ENCODE measurements around the gene HLA-G.
"Not testable (repeated sequence)": the region's sequence is repeated elsewhere in the genome, so short reads cannot be mapped to it uniquely, and the experiment has no call there.

HLA-G gene

GRCh38 chr6:29827579-29828470 lies at the start of gene HLA-G:
Gene HLA-G (plus strand): TSS chr6:29827825. CDS start chr6:29827845, 20 bp downstream.
- no peak for DNase-seq

- DNase-seq: not testable (repeated sequence)
Measured at GRCh38 chr6:29780019-29780698, 47.5 kb upstream of the HLA-G start.

GRCh38 chr6:29789176-29789575 lies 38.4 kb upstream of the HLA-G start:
- peak; percentile 29 to 39 for DNase-seq

- no peak for DNase-seq
Measured at GRCh38 chr6:29790626-29791025, 37.0 kb upstream of the HLA-G start.

GRCh38 chr6:29791162-29791561 lies 36.5 kb upstream of the HLA-G start:
- no peak for DNase-seq

- no peak for DNase-seq
Measured at GRCh38 chr6:29791786-29792122, 35.9 kb upstream of the HLA-G start.

- peak; percentile 68 to 77 for DNase-seq
Measured at GRCh38 chr6:29792123-29793035, 35.2 kb upstream of the HLA-G start.

GRCh38 chr6:29793036-29793356 lies 34.6 kb upstream of the HLA-G start:
- DNase-seq: no peak

GRCh38 chr6:29793796-29794195 lies 33.8 kb upstream of the HLA-G start:
- no peak for DNase-seq

- DNase-seq: no peak
Measured at GRCh38 chr6:29796026-29796425, 31.6 kb upstream of the HLA-G start.

- DNase-seq: peak; percentile 69 to 84
Measured at GRCh38 chr6:29797135-29797534, 30.5 kb upstream of the HLA-G start.

- DNase-seq: no peak
Measured at GRCh38 chr6:29797966-29798365, 29.7 kb upstream of the HLA-G start.

GRCh38 chr6:29800254-29800653 lies 27.4 kb upstream of the HLA-G start:
- no peak for DNase-seq

GRCh38 chr6:29806387-29806786 lies 21.2 kb upstream of the HLA-G start:
- DNase-seq: no peak

- no peak for DNase-seq
Measured at GRCh38 chr6:29809249-29809648, 18.4 kb upstream of the HLA-G start.

- DNase-seq: no peak
Measured at GRCh38 chr6:29810371-29810770, 17.3 kb upstream of the HLA-G start.

GRCh38 chr6:29811377-29811776 lies 16.2 kb upstream of the HLA-G start:
- no peak for DNase-seq

GRCh38 chr6:29813066-29813465 lies 14.6 kb upstream of the HLA-G start:
- DNase-seq: no peak

- peak in 1 of 2 donors; percentile 33 for DNase-seq
Measured at GRCh38 chr6:29813809-29814208, 13.8 kb upstream of the HLA-G start.

- no peak for DNase-seq
Measured at GRCh38 chr6:29814379-29815117, 13.1 kb upstream of the HLA-G start.

GRCh38 chr6:29815118-29815750 lies 12.4 kb upstream of the HLA-G start:
- DNase-seq: no peak

- no peak for DNase-seq
Measured at GRCh38 chr6:29816030-29816429, 11.6 kb upstream of the HLA-G start.
